K562 (cell line): ENCODE results near the gene GART. TPM values are rescaled to one million over a fixed set of nuclear protein-coding genes. Genes with fewer than 3 reads are reported as not detected.

ENCODE experiments used
- C11orf30 ChIP-seq: fragments of 450-650 bp; IDR thresholded peaks from 2 replicates; pipeline ENCODE4 v1.6.1; 2016; ENCODE audit warnings: low read depth, mild to moderate bottlenecking
- MYNN ChIP-seq, 2 experiments: sonication (generic); formaldehyde crosslinking in 1 of 2; IDR thresholded peaks; 2 replicates each; pipeline versions ENCODE4 v1.5.0 to v1.6.1; 2016 to 2020; ENCODE audit warnings: antibody characterized with exemption in 1 of 2, missing genetic modification reagents in 1 of 2
- RFX1 ChIP-seq: fragments of 450-650 bp; IDR thresholded peaks from 2 replicates; pipeline ENCODE4 v1.6.1; 2016; ENCODE audit warnings: mild to moderate bottlenecking, moderate library complexity
- ZC3H8 ChIP-seq: fragments of 450-650 bp; IDR thresholded peaks from 2 replicates; pipeline ENCODE4 v1.6.1; 2017
- polyA plus RNA-seq, 8 experiments: library from polyadenylated mRNA; depleted of rRNA in 4 of 8; stranded (reverse) in 5 of 8; unstranded in 3 of 8; fragments of >200 nt; fragmentation: Nextera tagmentation in 2 of 8; fragmentation: Illumina TruSeq in 1 of 8; extraction: Ambion mirVana in 2 of 8; extraction: Trizol in 1 of 8; gene quantifications; 2 replicates each; pipeline versions ENCODE4 v1.2.1 to v1.2.3, GENCODE V29; 2011 to 2014; ENCODE audit warnings: inconsistent platforms in 1 of 8, missing spikeins in 1 of 8
- total RNA-seq, 7 experiments: library from RNA; depleted of rRNA in 6 of 7; stranded (reverse); fragments of >200 nt in 6 of 7; fragmentation: Illumina TruSeq in 2 of 7; extraction: Trizol in 2 of 7; gene quantifications; 2 replicates each; pipeline versions ENCODE4 v1.2.1 to v1.2.3, GENCODE V29; 2011 to 2021; ENCODE audit warnings: low replicate concordance in 1 of 7
- TF ChIP-seq, protein P1 (sequence below): fragments of 200-600 bp; sonication (generic); IDR thresholded peaks from one replicate; pipeline ENCODE4 v1.6.1; 2012; ENCODE audit warnings: mild to moderate bottlenecking, low read depth, low read length, inconsistent platforms
- TF ChIP-seq, protein P2 (sequence below), 3 experiments: fragments of 200-800 bp in 1 of 3; fragments of 250-450 bp in 1 of 3; fragments of 450-650 bp in 1 of 3; sonication (Bioruptor Pico) in 1 of 3; sonication (Bioruptor generic) in 1 of 3; formaldehyde crosslinking in 1 of 3; IDR thresholded peaks; 2 replicates each; pipeline versions ENCODE4 v1.6.1 to v1.8.0; 2016 to 2022; ENCODE audit warnings: mild to moderate bottlenecking in 2 of 3, missing genetic modification characterization in 2 of 3, missing compliant biosample characterization in 1 of 3, moderate library complexity in 1 of 3
- TF ChIP-seq, protein P3 (sequence below): fragments of 250-450 bp; sonication (Bioruptor Pico); IDR thresholded peaks from 2 replicates; pipeline ENCODE4 v1.4.0; 2020; ENCODE audit warnings: borderline replicate concordance
- TF ChIP-seq, protein P4 (sequence below): fragments of 450-650 bp; IDR thresholded peaks from 2 replicates; pipeline ENCODE4 v1.6.1; 2016

Gene GART
- total and polyA plus RNA-seq, 9 of the 15 experiments (the other 6 are each of a cell fraction or from before 2014, with no cell fraction given), result 141 to 429 (median 349) TPM

DNA sequence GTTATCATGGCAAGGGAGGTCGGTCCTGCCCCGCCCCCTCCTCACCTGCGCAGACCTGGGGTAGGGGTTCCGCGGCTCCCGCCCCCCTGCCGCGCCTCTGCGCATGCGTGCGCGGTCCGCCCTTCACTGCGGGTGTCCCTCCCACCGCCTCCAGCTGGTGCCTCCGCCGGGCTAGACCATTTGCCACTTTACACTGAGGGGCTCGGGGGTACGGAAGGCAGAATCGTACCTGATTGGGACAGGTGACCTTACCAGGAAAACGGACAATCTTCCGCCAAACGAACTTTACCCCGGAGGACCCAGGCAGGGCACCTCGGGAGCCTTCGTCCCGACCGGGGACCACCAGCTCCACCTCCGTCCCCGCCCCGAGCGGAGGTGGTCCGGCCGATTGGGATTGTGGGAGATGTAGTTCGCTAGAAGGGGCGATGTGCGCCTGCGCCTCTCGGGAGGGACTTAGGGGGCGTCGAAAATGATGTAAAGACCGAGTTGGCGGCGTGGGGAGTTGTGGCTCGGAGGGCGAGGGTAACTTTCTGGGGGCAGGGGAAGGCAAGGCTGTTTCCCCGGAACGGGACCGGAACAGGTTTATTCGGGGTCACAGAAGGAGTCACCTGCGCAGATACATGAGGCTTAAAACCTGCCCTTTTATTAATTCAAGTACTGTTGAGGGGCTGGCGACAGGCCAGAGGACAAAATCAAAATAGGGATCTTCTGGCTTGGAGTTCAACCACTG lies 50.4 kb downstream of the GART start, which contains the start of gene DNAJC28 (continued):
- TF ChIP-seq, protein P1, sequence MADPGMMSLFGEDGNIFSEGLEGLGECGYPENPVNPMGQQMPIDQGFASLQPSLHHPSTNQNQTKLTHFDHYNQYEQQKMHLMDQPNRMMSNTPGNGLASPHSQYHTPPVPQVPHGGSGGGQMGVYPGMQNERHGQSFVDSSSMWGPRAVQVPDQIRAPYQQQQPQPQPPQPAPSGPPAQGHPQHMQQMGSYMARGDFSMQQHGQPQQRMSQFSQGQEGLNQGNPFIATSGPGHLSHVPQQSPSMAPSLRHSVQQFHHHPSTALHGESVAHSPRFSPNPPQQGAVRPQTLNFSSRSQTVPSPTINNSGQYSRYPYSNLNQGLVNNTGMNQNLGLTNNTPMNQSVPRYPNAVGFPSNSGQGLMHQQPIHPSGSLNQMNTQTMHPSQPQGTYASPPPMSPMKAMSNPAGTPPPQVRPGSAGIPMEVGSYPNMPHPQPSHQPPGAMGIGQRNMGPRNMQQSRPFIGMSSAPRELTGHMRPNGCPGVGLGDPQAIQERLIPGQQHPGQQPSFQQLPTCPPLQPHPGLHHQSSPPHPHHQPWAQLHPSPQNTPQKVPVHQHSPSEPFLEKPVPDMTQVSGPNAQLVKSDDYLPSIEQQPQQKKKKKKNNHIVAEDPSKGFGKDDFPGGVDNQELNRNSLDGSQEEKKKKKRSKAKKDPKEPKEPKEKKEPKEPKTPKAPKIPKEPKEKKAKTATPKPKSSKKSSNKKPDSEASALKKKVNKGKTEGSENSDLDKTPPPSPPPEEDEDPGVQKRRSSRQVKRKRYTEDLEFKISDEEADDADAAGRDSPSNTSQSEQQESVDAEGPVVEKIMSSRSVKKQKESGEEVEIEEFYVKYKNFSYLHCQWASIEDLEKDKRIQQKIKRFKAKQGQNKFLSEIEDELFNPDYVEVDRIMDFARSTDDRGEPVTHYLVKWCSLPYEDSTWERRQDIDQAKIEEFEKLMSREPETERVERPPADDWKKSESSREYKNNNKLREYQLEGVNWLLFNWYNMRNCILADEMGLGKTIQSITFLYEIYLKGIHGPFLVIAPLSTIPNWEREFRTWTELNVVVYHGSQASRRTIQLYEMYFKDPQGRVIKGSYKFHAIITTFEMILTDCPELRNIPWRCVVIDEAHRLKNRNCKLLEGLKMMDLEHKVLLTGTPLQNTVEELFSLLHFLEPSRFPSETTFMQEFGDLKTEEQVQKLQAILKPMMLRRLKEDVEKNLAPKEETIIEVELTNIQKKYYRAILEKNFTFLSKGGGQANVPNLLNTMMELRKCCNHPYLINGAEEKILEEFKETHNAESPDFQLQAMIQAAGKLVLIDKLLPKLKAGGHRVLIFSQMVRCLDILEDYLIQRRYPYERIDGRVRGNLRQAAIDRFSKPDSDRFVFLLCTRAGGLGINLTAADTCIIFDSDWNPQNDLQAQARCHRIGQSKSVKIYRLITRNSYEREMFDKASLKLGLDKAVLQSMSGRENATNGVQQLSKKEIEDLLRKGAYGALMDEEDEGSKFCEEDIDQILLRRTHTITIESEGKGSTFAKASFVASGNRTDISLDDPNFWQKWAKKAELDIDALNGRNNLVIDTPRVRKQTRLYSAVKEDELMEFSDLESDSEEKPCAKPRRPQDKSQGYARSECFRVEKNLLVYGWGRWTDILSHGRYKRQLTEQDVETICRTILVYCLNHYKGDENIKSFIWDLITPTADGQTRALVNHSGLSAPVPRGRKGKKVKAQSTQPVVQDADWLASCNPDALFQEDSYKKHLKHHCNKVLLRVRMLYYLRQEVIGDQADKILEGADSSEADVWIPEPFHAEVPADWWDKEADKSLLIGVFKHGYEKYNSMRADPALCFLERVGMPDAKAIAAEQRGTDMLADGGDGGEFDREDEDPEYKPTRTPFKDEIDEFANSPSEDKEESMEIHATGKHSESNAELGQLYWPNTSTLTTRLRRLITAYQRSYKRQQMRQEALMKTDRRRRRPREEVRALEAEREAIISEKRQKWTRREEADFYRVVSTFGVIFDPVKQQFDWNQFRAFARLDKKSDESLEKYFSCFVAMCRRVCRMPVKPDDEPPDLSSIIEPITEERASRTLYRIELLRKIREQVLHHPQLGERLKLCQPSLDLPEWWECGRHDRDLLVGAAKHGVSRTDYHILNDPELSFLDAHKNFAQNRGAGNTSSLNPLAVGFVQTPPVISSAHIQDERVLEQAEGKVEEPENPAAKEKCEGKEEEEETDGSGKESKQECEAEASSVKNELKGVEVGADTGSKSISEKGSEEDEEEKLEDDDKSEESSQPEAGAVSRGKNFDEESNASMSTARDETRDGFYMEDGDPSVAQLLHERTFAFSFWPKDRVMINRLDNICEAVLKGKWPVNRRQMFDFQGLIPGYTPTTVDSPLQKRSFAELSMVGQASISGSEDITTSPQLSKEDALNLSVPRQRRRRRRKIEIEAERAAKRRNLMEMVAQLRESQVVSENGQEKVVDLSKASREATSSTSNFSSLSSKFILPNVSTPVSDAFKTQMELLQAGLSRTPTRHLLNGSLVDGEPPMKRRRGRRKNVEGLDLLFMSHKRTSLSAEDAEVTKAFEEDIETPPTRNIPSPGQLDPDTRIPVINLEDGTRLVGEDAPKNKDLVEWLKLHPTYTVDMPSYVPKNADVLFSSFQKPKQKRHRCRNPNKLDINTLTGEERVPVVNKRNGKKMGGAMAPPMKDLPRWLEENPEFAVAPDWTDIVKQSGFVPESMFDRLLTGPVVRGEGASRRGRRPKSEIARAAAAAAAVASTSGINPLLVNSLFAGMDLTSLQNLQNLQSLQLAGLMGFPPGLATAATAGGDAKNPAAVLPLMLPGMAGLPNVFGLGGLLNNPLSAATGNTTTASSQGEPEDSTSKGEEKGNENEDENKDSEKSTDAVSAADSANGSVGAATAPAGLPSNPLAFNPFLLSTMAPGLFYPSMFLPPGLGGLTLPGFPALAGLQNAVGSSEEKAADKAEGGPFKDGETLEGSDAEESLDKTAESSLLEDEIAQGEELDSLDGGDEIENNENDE, result no peak
- TF ChIP-seq C11orf30 (no peak), RFX1 (no peak), ZC3H8 (no peak), MYNN (IDR thresholded peaks at IDR 0.05) (no peak), MYNN (CRISPR knock-in tag; IDR thresholded peaks at IDR 0.05) (no peak)
- TF ChIP-seq, protein P2, sequence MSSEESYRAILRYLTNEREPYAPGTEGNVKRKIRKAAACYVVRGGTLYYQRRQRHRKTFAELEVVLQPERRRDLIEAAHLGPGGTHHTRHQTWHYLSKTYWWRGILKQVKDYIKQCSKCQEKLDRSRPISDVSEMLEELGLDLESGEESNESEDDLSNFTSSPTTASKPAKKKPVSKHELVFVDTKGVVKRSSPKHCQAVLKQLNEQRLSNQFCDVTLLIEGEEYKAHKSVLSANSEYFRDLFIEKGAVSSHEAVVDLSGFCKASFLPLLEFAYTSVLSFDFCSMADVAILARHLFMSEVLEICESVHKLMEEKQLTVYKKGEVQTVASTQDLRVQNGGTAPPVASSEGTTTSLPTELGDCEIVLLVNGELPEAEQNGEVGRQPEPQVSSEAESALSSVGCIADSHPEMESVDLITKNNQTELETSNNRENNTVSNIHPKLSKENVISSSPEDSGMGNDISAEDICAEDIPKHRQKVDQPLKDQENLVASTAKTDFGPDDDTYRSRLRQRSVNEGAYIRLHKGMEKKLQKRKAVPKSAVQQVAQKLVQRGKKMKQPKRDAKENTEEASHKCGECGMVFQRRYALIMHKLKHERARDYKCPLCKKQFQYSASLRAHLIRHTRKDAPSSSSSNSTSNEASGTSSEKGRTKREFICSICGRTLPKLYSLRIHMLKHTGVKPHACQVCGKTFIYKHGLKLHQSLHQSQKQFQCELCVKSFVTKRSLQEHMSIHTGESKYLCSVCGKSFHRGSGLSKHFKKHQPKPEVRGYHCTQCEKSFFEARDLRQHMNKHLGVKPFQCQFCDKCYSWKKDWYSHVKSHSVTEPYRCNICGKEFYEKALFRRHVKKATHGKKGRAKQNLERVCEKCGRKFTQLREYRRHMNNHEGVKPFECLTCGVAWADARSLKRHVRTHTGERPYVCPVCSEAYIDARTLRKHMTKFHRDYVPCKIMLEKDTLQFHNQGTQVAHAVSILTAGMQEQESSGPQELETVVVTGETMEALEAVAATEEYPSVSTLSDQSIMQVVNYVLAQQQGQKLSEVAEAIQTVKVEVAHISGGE (CRISPR knock-in tag; IDR thresholded peaks at IDR 0.05), result peak in 1 of 3 experiments; percentile 72; a peak in 2 of 6 replicates
- TF ChIP-seq, protein P3, sequence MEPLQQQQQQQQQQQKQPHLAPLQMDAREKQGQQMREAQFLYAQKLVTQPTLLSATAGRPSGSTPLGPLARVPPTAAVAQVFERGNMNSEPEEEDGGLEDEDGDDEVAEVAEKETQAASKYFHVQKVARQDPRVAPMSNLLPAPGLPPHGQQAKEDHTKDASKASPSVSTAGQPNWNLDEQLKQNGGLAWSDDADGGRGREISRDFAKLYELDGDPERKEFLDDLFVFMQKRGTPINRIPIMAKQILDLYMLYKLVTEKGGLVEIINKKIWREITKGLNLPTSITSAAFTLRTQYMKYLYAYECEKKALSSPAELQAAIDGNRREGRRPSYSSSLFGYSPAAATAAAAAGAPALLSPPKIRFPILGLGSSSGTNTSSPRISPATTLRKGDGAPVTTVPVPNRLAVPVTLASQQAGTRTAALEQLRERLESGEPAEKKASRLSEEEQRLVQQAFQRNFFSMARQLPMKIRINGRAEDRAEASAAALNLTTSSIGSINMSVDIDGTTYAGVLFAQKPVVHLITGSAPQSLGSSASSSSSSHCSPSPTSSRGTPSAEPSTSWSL (CRISPR knock-in tag), result 0 out of 2 replicates have a peak, but pooled peaks have one; percentile 26
- TF ChIP-seq, protein P4, sequence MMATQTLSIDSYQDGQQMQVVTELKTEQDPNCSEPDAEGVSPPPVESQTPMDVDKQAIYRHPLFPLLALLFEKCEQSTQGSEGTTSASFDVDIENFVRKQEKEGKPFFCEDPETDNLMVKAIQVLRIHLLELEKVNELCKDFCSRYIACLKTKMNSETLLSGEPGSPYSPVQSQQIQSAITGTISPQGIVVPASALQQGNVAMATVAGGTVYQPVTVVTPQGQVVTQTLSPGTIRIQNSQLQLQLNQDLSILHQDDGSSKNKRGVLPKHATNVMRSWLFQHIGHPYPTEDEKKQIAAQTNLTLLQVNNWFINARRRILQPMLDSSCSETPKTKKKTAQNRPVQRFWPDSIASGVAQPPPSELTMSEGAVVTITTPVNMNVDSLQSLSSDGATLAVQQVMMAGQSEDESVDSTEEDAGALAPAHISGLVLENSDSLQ, result peak; percentile 24; the same call in 1 of the 2 replicates
